ENCODE measurements around the gene SLC5A11. TPM values are rescaled to one million over a fixed set of nuclear protein-coding genes. Genes with fewer than 3 reads are reported as not detected.
"Not testable (repeated sequence)": the region's sequence is repeated elsewhere in the genome, so short reads cannot be mapped to it uniquely, and the experiment has no call there.

The SLC5A11 gene
- total RNA-seq, 2 donors from 2014 or later: not detected

DNA sequence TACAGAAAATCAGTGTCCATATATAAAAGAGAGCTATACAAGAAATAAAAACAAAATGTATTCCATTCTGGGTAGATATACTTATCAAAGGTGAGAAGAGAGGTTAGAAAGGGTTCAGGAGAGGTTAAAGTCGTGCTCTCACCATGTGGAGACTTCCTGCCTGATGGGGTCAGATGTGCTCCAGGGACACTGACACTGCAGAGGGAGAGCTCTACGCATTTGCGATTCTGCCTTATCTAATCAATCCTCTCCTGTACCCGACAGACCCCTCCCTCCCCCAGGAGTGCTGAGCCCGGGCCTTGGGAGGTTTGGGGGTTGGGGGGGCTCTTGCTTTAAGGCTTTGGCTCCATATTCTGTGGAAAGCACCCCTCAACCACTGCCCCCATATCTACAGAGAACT, 16.6 kb upstream of the SLC5A11 start:
- intact Hi-C loops (cut with DNase I): loop anchor here in 1 of 2 donors (10.0 kb wide), 1 partner anchor 106 kb away; no protein-coding TSS in a partner anchor
- no peak for DNase-seq (ENCODE audit: low spot score)

DNA sequence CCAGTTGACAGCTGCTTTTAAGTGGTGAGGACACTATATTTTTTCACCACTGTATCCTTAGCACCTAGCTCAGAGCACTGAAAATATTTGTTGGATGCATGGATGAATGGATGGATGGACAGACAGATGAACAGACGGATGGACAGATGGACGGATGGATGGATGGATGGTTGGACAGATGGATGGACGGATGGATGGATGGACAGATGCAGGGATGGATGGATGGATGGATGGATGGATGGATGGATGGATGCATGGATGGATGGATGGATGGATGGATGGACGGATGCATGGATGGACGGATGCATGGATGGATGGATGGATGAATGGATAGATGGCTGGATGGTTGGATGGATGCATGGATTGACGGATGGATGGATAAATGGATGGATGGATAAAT, 12.4 kb upstream of the SLC5A11 start:
- DNase-seq (ENCODE audit: low spot score): no peak
- intact Hi-C loops (cut with DNase I): no loop called here

DNA sequence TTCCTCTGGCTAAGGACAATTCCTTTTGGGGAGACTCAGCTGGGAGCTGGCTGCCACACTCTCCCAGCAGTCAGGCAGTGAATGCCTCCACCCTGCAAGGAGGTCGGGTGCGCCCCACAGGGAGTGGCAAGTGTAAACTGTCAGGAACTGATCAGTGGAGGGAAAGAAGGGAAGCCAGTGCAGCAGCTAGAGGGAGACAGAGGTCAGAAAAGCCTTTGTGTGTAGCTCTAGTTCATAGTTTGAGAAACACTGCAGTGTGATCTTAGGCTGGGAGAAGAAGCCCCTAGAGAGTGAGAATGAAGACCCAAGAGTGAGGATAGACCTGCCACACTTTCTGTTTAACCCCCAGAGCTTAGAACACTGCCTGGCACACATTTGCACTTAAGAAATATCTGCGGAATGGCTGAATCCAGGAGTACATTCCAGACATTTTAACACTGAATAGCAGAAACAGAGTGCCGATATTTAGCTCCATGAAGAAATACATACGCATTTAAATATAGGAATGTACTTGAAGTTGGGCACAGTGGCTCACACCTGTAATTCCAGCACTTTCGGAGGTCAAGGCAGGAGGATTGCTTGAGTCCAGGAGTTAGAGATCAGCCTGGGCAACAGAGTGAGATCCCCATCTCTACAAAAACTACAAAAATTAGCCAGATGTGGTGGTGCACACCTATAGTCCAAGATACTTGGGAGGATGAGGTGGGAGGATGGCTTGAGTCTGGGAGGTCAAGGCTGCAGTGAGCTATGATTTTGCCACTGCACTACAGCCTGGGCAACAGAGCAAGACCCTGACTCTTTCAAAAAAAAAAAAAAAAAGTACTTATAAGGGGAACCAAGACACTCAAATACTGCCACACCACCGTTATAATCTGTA, 11.1 kb upstream of the SLC5A11 start:
- intact Hi-C loops (cut with DNase I): no loop called here
- DNase-seq (ENCODE audit: low spot score): no peak

DNA sequence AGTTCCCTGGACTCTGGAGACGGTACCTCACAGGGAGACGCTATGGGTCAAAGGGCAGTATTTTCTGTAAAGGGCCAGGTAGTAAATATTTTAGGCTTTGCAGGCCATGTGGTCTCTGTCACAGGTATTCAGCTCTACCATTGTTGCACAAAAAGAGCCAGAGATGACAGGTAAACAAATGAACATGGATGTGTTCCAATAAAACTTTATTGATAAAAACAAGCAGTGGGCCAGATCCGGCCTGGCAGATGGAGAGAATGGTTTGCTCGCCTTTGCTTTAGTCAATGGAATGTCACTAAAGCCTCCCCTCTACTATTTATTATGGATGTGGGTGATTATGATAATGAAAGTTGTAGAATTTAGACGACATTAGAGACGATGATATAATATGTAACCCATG, 8.9 kb upstream of the SLC5A11 start:
- no peak for DNase-seq (ENCODE audit: low spot score)
- intact Hi-C loops (cut with DNase I): no loop called here

DNA sequence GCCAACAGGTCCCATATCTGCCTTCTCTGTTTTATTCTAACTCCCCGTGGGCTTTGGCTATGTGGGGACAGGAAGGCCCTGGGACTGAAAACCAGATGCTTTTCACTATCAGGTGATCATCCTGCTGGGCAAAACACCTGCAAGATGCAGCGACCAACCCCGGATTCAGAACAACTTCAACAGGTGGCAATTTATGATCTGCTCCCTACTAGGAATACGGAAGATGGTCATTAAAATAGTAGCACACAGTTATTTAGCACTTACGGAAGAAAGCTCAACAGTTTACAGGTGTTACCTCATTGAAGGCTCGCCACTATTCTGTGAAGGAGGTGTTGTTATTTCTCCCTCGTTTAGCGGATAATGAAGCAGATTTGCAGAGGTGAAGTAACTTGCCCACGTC, 7.8 kb upstream of the SLC5A11 start:
- no peak for DNase-seq (ENCODE audit: low spot score)

DNA sequence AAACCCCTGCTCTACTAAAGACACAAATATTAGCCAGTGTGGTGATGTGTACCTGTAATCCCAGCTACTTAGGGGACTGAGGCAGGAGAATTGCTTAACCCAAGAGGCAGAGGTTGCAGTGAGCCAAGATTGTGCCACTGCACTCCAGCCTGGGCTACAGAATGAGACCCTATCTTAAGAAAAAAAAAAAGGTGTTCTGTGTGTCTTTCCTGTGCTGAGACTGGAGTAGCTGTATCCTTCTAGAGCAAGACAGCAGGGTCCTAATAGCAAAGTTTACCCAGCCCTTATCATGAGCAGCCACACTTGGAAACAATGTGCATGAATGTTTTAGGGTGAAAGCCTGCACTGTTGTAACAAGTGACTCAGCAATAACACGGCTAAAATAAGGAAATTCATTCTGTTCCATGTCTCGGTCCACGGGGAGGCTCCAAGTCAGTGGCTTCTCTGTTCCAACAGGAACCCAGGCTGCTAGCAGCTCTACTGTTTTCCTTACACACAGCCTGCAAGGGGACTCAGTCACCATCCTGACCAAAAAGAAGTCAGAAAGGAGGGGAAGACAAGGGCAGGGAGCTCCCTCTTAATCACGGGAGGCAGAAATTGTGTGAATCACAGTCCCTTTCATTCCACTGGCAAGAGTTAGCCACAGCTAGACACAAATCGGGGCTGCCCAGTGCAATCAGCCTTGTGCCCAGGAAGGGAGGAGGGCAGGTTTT, 7.1 kb upstream of the SLC5A11 start:
- intact Hi-C loops (cut with DNase I): no loop called here
- no peak for DNase-seq (ENCODE audit: low spot score)

More for the DNA sequence above, 7.8 kb upstream of the SLC5A11 start:
- intact Hi-C loops (cut with DNase I): no loop called here

DNA sequence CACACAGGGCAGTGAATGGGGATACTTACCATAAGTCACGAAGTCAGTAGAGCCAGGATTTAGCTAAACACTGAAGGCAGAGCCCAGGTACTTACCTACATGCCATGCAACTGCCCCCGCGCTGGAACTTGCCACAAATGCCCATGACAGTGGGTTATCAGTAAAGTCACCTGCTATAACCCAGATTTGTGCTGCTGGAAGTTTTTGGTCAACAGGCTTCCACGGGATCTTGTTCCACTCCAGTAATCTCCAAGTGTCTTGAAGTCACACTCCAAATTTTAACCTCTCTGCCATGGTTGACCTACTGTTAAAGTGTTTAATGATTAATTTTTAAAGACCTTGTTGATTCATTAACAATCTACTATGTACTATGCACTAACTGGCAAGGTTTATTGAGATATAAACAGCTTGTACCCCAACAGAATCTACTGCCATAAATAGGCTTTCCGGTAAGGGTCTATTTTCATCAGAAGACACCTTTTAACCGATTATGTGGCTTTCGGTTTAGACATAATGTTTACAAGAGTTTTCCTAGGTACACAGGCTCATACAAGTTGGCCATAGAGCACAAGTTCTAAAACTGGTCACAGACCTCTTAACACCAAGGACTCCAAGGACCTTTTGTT, 6.3 kb upstream of the SLC5A11 start:
- intact Hi-C loops (cut with DNase I): no loop called here
- DNase-seq (ENCODE audit: low spot score): no peak

DNA sequence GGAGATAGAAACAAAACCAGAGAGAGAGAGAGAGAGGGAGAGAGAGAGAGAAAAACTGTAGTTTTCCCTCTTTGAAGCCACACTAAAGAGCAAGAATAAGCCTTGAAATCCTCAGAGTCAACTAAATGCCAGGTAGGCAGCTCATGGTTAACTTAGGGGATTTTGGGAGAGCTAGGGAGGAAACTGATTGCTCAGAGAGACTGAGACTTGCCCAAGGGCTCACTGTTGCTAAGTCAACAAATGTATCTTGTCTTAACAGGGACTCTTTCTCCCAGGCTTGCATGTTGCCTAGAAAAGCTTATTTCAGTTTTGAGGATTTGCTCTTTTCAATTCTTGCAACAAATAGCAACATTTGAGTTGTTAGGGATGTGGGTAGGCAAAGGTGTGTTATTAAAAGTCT, 4.5 kb upstream of the SLC5A11 start:
- intact Hi-C loops (cut with DNase I): no loop called here
- DNase-seq (ENCODE audit: low spot score): no peak

DNA sequence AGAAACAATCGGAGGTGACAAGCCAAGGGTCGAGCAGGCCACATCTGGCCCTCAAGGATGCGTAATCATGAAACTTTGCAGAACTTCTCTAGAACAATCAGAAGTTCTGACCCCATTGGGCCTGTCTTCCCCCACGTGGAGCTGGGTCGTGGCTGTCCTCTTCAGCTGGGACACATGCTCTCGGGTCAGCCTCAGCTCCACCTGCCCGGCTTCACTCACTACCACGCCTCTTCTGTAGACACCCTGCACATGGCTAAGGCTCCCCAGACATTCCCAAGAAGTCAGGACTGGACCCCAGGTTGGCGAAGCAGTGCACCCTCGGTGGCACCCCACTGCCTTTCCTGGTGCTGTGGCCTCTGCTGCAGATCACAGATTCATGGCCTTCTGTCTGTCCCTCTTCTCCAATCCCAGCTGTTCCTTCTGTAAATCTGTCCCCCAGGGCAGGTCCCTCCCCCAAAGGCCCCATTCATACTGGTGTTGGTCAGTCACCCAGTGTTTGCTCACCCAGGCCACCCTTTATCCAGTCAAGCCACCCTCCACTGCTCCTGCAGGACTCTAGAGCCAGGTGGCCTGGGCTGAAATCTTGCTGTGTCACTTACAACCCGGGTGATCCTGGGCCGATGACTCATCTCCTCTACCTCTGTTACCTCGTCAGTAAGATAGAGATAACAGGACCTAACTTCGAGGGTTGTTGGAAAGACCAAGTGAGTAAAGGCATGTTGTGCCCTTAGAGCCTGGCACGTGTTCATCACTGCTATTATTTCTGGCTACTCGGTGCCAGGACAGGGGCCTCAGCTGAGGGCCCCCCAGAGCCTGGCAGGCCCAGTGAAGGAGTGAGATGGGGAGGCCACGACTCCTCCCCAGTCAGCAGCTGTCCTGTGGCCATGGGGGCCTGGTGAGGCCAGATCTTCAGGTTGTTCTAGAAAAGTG, 1.4 kb upstream of the SLC5A11 start:
- DNase-seq (ENCODE audit: low spot score): no peak
- intact Hi-C loops (cut with DNase I): no loop called here

DNA sequence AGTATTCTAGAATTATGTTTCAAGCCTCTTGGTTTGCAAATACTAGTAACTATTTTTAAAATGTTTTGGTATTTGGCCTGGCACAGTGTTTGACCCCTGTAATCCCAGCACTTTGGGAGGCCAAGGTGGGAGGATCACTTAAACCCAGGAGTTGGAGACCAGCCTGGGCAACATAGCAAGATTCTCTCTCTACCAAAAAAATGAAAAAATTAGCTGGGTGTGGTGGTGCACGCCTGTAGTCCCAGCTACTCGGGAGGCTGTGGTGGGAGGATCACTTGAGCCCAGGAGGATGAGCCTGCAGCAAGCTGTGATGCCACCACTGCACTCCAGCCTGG, 765 bp upstream of the SLC5A11 start:
- DNase-seq (ENCODE audit: low spot score); intact Hi-C loops (cut with DNase I): not testable (repeated sequence)

DNA sequence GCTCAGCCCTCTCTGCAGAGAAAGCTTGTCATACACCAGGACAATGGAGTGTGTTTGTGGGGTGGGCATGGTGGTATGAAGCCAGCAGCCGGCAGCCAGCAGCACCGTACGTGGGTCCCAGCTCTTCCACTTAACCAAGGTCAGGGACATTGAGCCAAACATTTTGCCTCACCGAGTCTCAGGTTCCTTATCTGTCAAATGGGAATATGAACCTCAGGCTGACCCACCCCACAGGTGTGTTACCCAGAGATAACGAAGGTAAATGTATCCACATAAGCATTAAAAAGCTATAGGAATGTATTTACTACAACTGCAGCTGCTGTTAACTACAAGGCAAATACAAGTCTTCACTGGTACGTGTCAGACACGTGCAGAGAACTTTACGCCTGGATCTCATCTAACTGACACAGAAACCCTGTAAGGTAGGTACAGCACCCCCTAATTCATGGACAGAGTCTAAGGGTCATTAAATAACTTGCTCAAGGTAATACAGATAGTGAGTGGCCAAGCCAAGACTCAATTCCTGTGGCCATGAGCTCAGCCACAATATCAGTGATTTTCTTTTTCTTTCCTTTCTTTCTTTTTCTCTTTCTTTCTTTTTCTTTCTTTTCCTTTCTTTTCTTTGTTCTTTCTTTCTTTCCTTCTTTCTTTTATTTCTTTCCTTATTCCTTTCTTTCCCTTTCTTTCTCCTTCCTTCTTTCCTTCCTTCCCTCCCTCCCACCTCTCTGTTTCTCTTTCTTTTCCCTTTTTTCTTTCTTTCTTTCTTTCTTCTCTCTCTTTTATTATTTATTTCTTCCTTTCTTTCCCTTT, 990 bp downstream of the SLC5A11 start:
- intact Hi-C loops (cut with DNase I): no loop called here
- DNase-seq (ENCODE audit: low spot score): no peak

DNA sequence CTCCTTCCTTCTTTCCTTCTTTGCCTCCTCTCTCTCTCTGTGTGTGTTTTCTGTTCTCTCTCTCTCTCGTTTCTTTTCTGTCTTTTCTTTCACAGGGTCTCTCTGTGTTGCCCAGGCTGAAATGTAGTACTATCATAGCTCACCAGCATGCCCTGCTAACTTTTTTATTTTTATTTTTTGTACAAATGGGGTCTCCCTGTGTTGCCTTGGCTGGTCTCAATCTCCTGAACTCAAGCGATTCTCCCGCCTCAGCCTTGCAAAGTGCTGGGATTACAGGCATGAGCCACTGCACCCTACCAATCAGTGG, 1.5 kb downstream of the SLC5A11 start:
- intact Hi-C loops (cut with DNase I): no loop called here
- DNase-seq (ENCODE audit: low spot score): no peak

DNA sequence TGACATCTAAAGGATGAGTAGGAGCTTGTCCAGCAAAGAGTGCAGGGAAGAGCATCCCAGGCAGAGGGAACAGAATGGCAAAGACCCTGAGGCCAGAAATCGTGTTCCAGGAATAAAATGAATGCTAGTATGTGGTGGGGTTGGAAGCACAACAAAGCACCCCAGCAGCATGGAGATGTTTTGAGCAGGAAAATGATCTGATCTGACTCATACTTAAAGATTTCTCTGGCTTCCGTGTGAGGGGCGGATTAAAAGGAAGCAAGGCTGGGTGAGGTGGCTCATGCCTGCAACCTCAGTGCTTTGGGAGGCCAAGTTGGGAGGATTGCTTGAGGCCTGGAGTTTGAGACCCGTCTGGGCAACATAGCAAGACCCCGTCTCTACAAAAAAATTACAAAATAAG, 2.3 kb downstream of the SLC5A11 start:
- no peak for DNase-seq (ENCODE audit: low spot score)
- intact Hi-C loops (cut with DNase I): no loop called here

DNA sequence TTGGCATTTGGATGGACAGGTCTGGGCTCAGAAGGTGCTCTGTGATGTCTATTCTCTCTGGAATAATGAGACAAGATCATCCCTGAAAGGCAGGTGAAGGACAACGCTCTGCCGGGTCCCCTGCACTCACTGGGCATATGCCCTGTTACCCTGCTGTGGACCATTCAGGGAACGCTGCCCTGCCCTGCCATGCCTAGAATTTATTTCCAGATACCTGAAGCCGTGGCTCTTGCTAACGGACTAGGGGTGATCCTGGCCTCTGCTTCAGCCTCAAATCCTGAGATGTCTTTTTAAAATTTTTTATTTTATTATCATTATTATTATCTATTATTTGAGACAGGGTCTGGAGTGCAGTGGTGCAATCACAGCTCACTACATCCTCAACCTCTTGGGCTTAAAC, 3.9 kb downstream of the SLC5A11 start:
- intact Hi-C loops (cut with DNase I): no loop called here
- DNase-seq (ENCODE audit: low spot score): no peak

DNA sequence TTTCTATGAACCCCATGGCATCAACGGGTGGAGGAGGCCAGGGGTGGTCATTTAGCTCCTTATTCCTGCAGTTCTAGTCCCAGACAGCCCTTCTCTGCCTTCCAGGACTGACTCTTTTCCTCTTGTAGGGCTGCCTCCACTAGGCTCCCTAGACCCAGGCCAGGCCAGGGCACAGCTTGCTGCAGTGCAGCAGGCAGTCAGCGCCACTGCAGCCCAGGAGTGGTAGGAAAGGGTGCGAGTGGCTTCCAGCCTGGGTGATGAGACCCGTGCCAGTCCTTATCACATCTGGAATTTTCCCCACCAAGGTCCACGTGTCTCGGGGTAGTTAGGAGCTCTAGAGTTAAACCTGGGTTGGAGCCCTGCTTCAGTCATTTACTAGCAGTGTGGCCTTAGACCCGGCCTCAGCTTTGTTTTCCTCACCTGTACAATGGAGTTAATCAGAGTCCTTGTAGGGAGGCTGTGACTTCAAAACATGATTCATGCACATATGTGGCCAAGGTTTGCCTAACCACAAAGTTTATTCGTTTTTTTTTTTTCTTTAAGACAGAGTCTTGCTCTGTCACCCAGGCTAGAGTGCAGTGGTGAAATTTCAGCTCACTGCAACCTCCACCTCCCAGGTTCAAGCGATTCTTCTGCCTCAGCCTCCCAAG, 4.7 kb downstream of the SLC5A11 start:
- DNase-seq (ENCODE audit: low spot score): peak; percentile 12
- intact Hi-C loops (cut with DNase I): no loop called here

DNA sequence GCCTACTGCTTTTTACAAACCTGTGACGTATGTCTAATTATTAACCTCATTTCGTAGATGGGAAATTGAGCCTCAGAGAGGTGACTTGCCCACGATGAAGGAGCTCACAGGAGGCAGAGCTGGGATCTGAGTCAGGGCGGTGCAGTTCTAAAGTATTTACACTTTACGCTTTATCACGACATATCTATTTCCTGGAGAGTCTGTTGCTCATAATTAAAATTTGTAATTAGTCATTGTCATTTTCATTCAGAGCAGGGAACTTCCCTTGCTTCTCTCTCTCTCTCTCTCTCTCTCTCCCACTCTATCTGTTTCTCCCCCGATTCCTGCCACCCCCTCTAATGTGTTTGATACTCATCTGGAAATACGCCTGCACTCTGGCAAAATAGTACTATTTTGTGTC, 5.9 kb downstream of the SLC5A11 start:
- DNase-seq (ENCODE audit: low spot score): no peak
- intact Hi-C loops (cut with DNase I): no loop called here

DNA sequence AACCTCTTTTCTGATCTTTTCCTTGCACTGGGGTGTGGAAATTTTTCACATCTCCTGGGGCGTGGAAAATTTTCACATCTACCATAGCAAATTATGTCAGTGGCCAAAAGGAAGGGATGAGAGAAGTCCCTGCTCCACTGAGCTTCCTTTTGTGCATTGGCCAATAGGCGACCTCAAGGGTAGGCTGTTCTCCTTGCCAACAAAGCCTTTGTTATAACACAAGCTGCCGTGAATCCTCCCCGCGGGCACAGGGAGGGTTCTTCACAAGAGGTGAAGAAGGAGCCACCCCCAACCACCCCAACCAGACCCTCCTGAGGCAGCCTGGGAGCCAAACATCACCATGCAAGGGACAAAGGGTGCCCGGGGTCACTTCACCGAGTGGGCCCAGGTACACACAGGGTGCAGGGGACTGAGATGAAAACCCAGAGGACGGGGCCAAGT, 6.5 kb downstream of the SLC5A11 start:
- peak; percentile 64 for DNase-seq (ENCODE audit: low spot score)
- intact Hi-C loops (cut with DNase I): no loop called here

DNA sequence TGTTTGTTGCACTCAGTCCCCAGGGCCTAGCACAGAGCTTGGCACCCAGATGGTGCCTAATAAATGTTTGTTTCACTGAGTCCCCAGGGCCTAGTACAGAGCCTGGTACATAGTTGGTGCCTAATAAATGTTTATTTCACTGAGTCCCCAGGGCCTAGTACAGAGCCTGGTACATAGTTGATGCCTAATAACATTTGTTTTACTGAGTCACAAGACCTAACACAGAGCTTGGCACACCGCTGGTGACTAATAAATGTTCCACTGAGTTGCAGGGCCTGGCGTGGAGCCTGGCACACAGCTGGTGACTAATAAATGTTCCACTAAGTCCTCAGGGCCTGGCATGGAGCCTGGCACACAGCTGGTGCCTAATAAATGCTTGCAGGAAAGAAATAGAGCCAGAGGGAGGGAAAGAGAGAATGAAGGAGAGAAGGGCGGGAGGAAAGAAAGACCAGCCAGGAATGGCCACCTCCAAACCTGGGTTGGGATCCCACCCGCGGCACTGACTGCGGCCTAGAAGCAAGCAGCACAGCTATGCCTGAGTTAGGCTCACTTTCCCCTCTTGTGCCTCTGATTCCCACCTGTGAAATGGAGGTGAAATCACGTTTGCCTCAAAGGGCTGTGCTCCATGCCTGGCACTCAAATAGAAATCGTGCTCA, 7.5 kb downstream of the SLC5A11 start:
- peak; percentile 52 for DNase-seq (ENCODE audit: low spot score)
- intact Hi-C loops (cut with DNase I): no loop called here
